SK-N-SH (cell line): ENCODE results near the gene ABHD10. TPM values are rescaled to one million over a fixed set of nuclear protein-coding genes. Genes with fewer than 3 reads are reported as not detected.
A peak's percentile ranks its signal among the peaks of the same experiment; 100 is the strongest.

Experiments used
- CTCF ChIP-seq: fragments of 200-600 bp; sonication (generic); IDR thresholded peaks from 2 replicates; pipeline ENCODE4 v1.6.1; 2017; ENCODE audit warnings: antibody characterized with exemption, mild to moderate bottlenecking, moderate library complexity
- ELF1 ChIP-seq: IDR thresholded peaks from 2 replicates; pipeline ENCODE4 v1.4.0; 2012
- EP300 ChIP-seq, 2 experiments: IDR thresholded peaks; 2 replicates each; pipeline versions ENCODE4 v1.4.0 to v1.6.1; 2012; ENCODE audit warnings: borderline replicate concordance in 1 of 2, low read depth in 1 of 2, low read length in 1 of 2
- EZH2phosphoT487 ChIP-seq: fragments of 200-600 bp; sonication (generic); IDR thresholded peaks from 2 replicates; pipeline ENCODE4 v1.6.1; 2017; ENCODE audit warnings: low read depth, mixed run types, mild to moderate bottlenecking, antibody characterized with exemption, moderate library complexity, borderline replicate concordance
- FOSL2 ChIP-seq: IDR thresholded peaks from 2 replicates; pipeline ENCODE4 v1.4.0; 2012; ENCODE audit warnings: low read depth, mild to moderate bottlenecking, moderate library complexity, borderline replicate concordance
- FOXJ3 ChIP-seq: sonication (generic); formaldehyde crosslinking; IDR thresholded peaks from 2 replicates; pipeline ENCODE4 v1.5.1; 2020; ENCODE audit warnings: mild to moderate bottlenecking, missing genetic modification reagents
- GABPA ChIP-seq: IDR thresholded peaks from 2 replicates; pipeline ENCODE4 v1.4.0; 2012; ENCODE audit warnings: low read depth, mild to moderate bottlenecking
- GATA2 ChIP-seq: sonication (generic); formaldehyde crosslinking; IDR thresholded peaks from 2 replicates; pipeline ENCODE4 v1.5.0; 2020; ENCODE audit warnings: mild to moderate bottlenecking, missing genetic modification reagents
- MAX ChIP-seq: IDR thresholded peaks from 2 replicates; pipeline ENCODE4 v1.4.0; 2012; ENCODE audit warnings: low read depth
- MEF2A ChIP-seq: IDR thresholded peaks from 2 replicates; pipeline ENCODE4 v1.4.0; 2012; ENCODE audit warnings: low read depth, borderline replicate concordance
- NRF1 ChIP-seq: IDR thresholded peaks from 2 replicates; pipeline ENCODE4 v1.6.1; 2012; ENCODE audit warnings: low read depth, mild to moderate bottlenecking, low read length
- PBX3 ChIP-seq: IDR thresholded peaks from 2 replicates; pipeline ENCODE4; 2012
- POLR2AphosphoS5 ChIP-seq: IDR thresholded peaks from 2 replicates; pipeline ENCODE4 v1.6.1; 2012; ENCODE audit warnings: low read depth, low read length
- RAD21 ChIP-seq: IDR thresholded peaks from 2 replicates; pipeline ENCODE4 v1.6.1; 2012; ENCODE audit warnings: mild to moderate bottlenecking, low read length
- RCOR1 ChIP-seq: fragments of 150-350 bp; IDR thresholded peaks from 2 replicates; pipeline ENCODE4 v1.6.1; 2017; ENCODE audit warnings: antibody characterized with exemption, low read length
- REST ChIP-seq: IDR thresholded peaks from 2 replicates; pipeline ENCODE4 v1.6.1; 2012; ENCODE audit warnings: mild to moderate bottlenecking, low read depth, low read length, moderate library complexity
- RXRA ChIP-seq: IDR thresholded peaks from 2 replicates; pipeline ENCODE4 v1.4.0; 2012; ENCODE audit warnings: low read depth, mild to moderate bottlenecking, borderline replicate concordance
- TCF12 ChIP-seq: IDR thresholded peaks from 2 replicates; pipeline ENCODE4 v1.4.0; 2012
- TEAD4 ChIP-seq: IDR thresholded peaks from 2 replicates; pipeline ENCODE4 v1.4.0; 2012; ENCODE audit warnings: mild to moderate bottlenecking, borderline replicate concordance; ENCODE audit not compliant: insufficient read depth
- USF2 ChIP-seq: fragments of 150-350 bp; IDR thresholded peaks from 2 replicates; pipeline ENCODE4 v1.6.1; 2017; ENCODE audit warnings: antibody characterized with exemption, low read length, low read depth, borderline replicate concordance
- YY1 ChIP-seq: IDR thresholded peaks from 2 replicates; pipeline ENCODE4 v1.4.0; 2012; ENCODE audit warnings: low read depth, mild to moderate bottlenecking
- polyA plus RNA-seq, 3 experiments: library from polyadenylated mRNA; depleted of rRNA; stranded (reverse); fragments of >200 nt; gene quantifications; 2 replicates each; pipeline ENCODE4 v1.2.3, GENCODE V29; 2012

ABHD10 gene
- polyA plus RNA-seq, 1 of the 3 experiments (the other 2 are of a cell fraction): 14.8 TPM

- no peak for TF ChIP-seq USF2
- no peak for TF ChIP-seq RCOR1
- no peak for TF ChIP-seq GABPA
- TF ChIP-seq TCF12: peak; percentile 59
- peak; percentile 69 for TF ChIP-seq FOSL2
- no peak; the same call in 1 of the 2 replicates for TF ChIP-seq POLR2AphosphoS5
- no peak for TF ChIP-seq GATA2 (CRISPR knock-in tag)
- no peak for TF ChIP-seq PBX3
- no peak for TF ChIP-seq MEF2A
- no peak for TF ChIP-seq CTCF
- no peak for TF ChIP-seq EZH2phosphoT487
- no peak for TF ChIP-seq RAD21
- TF ChIP-seq REST: no peak
- TF ChIP-seq NRF1: no peak
- TF ChIP-seq TEAD4: peak; percentile 73; the same call in 1 of the 2 replicates
- no peak for TF ChIP-seq YY1
- no peak for TF ChIP-seq FOXJ3 (CRISPR knock-in tag)
- TF ChIP-seq MAX: no peak
- peak; percentile 39 for TF ChIP-seq RXRA
- TF ChIP-seq ELF1: no peak
- TF ChIP-seq EP300 (IDR thresholded peaks at IDR 0.05; ENCODE audit: borderline replicate concordance in 1 of 2, low read depth in 1 of 2, low read length in 1 of 2): peak in 1 of 2 experiments; percentile 59; a peak in 1 of 4 replicates
Observed at GRCh38 chr3:111936191-111936841, 42.5 kb upstream of the ABHD10 start (continued).
